Naive thymus-derived CD8-positive, alpha-beta T cell (primary cell): ENCODE results near the gene GNB1L. TPM values are rescaled to one million over a fixed set of nuclear protein-coding genes. Genes with fewer than 3 reads are reported as not detected.

Experiments
- ATAC-seq, 2 donors: fragments of 150-1000 bp; cut with Tn5 transposase in 1 of 2; sonication (Bioruptor Pico), chemical (Tn5 transposase) in 1 of 2; 1 replicate in 1 of 2; 2 replicates in 1 of 2; pipeline ENCODE4 v1.10.0; 2021; ENCODE audit warnings: mild to moderate bottlenecking in 2 of 2, moderate library complexity in 2 of 2
- POLR2A ChIA-PET: fragments of 350-600 bp; sonication (Branson Sonifier 250); formaldehyde crosslinking; loops from one replicate; lab custom pipeline; 2021; ENCODE audit warnings: antibody characterized with exemption; lab: Charles Lee
- DNase-seq, 10 donors: peaks; one replicate each; pipeline versions ENCODE4 v3.0.0 to v3.0.0-alpha.2; 2020 to 2022
- H3K27ac Mint-ChIP-seq, 10 donors: one replicate each; pipeline ENCODE4 v1.8.0; 2020 to 2022; ENCODE audit warnings: mild to moderate bottlenecking in 10 of 10, mixed read lengths in 10 of 10, moderate library complexity in 4 of 10, inconsistent platforms in 1 of 10
- H3K27me3 Mint-ChIP-seq, 5 donors: one replicate each; pipeline ENCODE4 v1.8.0; 2021 to 2022; ENCODE audit warnings: mixed read lengths in 5 of 5
- H3K36me3 Mint-ChIP-seq, 3 donors: one replicate each; pipeline ENCODE4 v1.8.0; 2020 to 2022; ENCODE audit warnings: mixed read lengths in 3 of 3, mild to moderate bottlenecking in 2 of 3, inconsistent platforms in 1 of 3
- H3K4me1 Mint-ChIP-seq, 4 donors: one replicate each; pipeline ENCODE4 v1.8.0; 2021 to 2022; ENCODE audit warnings: mixed read lengths in 4 of 4
- H3K4me3 Mint-ChIP-seq, 10 donors: one replicate each; pipeline ENCODE4 v1.8.0; 2020 to 2022; ENCODE audit warnings: mild to moderate bottlenecking in 10 of 10, mixed read lengths in 10 of 10, moderate library complexity in 6 of 10, inconsistent platforms in 1 of 10
- H3K9me3 Mint-ChIP-seq, 9 donors: one replicate each; pipeline ENCODE4 v1.8.0; 2020 to 2022; ENCODE audit warnings: mixed read lengths in 9 of 9, mild to moderate bottlenecking in 3 of 9, inconsistent platforms in 1 of 9, moderate library complexity in 1 of 9
- polyA plus RNA-seq, 3 donors: library from polyadenylated mRNA; unstranded; fragments of 300-500 nt; fragmentation: Illumina TruSeq; gene quantifications; one replicate each; pipeline ENCODE4 v1.2.3, GENCODE V29; 2021
- total RNA-seq, 8 experiments: library from RNA in 2 of 8; stranded (reverse) in 2 of 8; gene quantifications; one replicate each; pipeline ENCODE4 v1.2.3 and lab custom pipeline; 2021 to 2026

The GNB1L gene
- total and polyA plus RNA-seq, 5 experiments from 2014 or later, result 11.0 to 18.7 (median 12.5) TPM

DNA sequence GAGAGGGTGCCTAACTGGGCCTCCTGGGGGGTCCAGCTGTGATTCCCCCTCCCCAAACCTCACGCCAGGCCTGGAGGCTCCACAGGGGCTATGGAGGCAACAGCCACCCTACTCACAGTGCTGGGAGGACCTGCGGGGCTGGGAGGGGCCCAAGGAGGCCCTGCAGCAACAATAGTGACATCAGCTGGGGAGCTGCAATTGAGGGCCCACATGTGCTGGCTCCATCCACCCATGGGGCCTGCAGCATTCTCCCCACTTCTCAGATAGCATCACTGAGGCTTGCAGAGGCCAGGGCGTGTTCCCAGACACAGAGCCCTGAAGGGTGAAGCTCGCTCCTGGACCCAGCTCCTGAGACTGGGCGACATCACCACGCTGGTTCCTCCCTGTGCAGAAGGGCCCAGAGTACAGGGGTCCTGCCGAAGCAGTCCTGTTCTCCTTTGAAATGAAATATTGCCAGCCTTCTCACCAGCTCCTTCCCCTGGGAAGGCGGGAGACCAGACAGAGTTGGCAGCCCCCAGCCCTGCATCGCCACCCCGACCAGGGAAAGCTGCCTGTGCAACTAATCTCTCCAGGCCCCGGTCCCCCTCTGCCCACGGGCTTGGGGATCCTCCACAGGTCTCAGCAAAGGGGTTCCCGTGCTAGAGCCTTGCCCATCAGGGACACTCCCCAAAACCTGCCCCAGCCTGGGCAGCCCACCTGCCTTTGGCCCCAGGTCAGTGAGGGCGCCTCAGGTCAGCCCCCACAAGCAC, 103.0 kb downstream of the GNB1L start:
- Mint-ChIP-seq H3K27ac (no peak overlapping the region), H3K27me3 (peaks cover 6 to 45% (median 21%) of the 10 kb centered on the region in 5 donors), H3K4me1 (peaks cover 5 to 12% (median 11%) of the 10 kb centered on the region in 4 donors), H3K4me3 (no peak overlapping the region), H3K36me3 (no peaks in the 10 kb centered on the region), H3K9me3 (no peaks in the 10 kb centered on the region)
- ATAC-seq (no peak), DNase-seq (no peak)
- POLR2A ChIA-PET, result no interaction called here

DNA sequence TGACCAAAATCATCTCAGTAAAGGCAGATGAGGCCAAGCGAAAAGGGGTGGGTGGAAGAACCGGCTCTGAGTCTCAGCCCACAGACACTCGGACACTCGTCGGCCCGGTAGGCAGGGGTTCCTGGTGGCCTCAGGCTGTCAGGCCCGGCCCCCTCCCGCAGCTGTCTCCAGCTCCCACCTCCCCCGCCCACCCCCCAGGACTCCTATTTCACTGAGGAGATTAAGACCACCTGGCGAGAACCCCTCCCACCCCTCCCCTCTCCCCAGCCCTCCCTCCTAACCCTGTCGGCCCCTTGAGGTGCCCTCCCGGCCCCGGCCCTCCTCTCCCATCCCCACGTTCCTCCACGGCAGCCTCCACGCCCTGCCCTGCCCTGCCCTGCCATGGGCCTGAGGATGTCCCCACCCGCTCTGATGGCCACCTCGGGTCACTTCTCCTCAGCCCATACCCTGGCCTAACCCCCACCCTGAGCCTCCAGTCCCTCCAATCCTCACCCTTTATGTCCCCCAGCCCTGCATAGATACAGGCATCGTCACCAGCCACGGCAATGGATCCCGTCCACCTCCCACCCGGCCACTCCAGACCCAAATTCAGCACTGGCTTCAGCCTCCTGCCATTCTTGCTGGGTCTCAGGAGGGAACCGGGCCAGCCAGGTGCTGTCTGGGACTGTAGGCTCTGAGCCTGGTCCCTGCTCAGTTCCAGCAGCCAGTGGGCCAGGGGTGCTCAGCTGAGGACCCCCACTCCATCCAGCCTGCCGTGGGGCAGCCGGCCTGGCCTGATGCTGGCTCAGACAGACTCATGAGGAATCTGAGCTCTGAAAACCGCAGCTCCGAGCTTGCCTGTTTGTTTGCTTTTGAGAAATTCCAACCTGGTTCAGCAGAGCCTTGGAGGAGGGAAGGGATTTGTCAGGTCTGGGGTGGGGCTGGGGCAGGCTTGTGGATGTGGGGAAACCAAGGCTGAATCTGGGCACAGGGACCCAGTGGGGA, 103.9 kb downstream of the GNB1L start:
- DNase-seq (no peak), ATAC-seq (no peak)
- no peaks in the 10 kb centered on the region for H3K36me3 Mint-ChIP-seq
- POLR2A ChIA-PET, result no interaction called here
- H3K4me3 Mint-ChIP-seq, result no peak overlapping the region
- H3K4me1 Mint-ChIP-seq, result peaks cover 3 to 6% (median 3%) of the 10 kb centered on the region in 4 donors
- no peaks in the 10 kb centered on the region for H3K9me3 Mint-ChIP-seq
- H3K27ac Mint-ChIP-seq, result no peak overlapping the region
- H3K27me3 Mint-ChIP-seq, result peaks cover 2 to 37% (median 15%) of the 10 kb centered on the region in 5 donors

GRCh38 chr22:19749876-19750275, 104.8 kb downstream of the GNB1L start:
- H3K4me1 Mint-ChIP-seq, result peaks cover 0 to 1% (median under 1%) of the 10 kb centered on the region in 4 donors
- no peak for DNase-seq
- POLR2A ChIA-PET, result no interaction called here
- H3K36me3 Mint-ChIP-seq, result no peaks in the 10 kb centered on the region
- no peak overlapping the region for H3K27ac Mint-ChIP-seq
- H3K27me3 Mint-ChIP-seq, result peaks cover 0 to 29% (median 14%) of the 10 kb centered on the region in 5 donors
- ATAC-seq, result no peak
- H3K9me3 Mint-ChIP-seq, result no peaks in the 10 kb centered on the region
- H3K4me3 Mint-ChIP-seq, result no peak overlapping the region

DNA sequence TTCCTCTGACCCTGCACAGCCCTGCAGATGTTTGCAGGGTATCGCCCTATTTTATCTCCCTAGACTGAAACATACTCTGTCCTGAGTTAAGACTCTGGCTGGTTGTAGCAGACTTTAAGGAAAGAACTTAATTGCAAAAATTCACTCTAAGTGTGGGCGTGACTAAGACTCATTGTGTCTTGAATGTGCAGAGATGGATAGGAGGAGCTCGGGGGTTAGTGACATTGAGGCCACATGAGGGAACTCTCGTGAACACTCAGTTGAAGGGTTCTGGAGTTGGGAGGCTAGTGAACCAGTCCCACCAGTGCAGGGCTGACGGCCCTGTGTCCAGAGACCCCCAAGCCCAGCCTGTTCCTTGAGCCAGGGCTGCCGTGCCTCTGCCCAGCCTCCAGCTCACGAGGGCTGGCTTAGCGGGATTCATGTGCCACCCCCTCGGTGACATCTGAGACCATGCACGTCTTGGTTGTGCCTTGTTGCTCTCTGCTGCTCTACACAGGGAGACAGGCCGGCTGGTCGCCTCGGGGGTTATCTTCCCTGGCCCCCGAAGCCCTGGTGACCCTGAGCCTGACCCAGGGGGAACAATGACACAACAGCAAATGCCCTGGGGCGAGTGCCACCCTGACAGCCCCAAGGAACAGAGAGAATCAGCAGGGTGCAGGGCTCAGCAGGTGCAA, 105.5 kb downstream of the GNB1L start:
- POLR2A ChIA-PET, result no interaction called here
- no peaks in the 10 kb centered on the region for H3K4me1 Mint-ChIP-seq
- no peaks in the 10 kb centered on the region for H3K9me3 Mint-ChIP-seq
- DNase-seq, result no peak
- peaks cover 0 to 21% (median 13%) of the 10 kb centered on the region in 5 donors for H3K27me3 Mint-ChIP-seq
- H3K4me3 Mint-ChIP-seq, result no peak overlapping the region
- no peak for ATAC-seq
- no peak overlapping the region for H3K27ac Mint-ChIP-seq
- H3K36me3 Mint-ChIP-seq, result no peaks in the 10 kb centered on the region

DNA sequence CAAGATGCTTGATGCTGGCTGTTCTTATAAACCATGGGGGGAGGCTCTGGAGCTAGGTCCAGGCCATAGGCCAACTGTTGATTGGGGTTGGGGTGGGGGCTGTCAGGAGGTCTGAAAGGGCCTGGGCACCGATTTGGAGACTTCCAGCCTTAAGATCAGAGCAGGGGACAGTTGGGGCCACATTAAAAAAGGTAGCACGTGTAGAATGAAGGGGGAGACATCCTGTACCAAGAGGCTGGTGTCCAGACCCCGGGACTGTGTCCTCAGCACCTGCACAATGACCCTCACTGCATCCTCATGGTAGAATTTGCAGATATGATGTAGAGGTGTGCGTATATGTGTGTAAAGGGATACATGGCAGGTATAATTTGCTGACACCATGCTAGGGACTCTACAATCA, 106.5 kb downstream of the GNB1L start:
- no peak for DNase-seq
- H3K27ac Mint-ChIP-seq, result no peak overlapping the region
- H3K9me3 Mint-ChIP-seq, result no peaks in the 10 kb centered on the region
- no peaks in the 10 kb centered on the region for H3K36me3 Mint-ChIP-seq
- H3K4me1 Mint-ChIP-seq, result no peaks in the 10 kb centered on the region
- peaks cover 0 to 12% (median 6%) of the 10 kb centered on the region in 5 donors for H3K27me3 Mint-ChIP-seq
- POLR2A ChIA-PET, result no interaction called here
- H3K4me3 Mint-ChIP-seq, result no peak overlapping the region
- ATAC-seq, result no peak

DNA sequence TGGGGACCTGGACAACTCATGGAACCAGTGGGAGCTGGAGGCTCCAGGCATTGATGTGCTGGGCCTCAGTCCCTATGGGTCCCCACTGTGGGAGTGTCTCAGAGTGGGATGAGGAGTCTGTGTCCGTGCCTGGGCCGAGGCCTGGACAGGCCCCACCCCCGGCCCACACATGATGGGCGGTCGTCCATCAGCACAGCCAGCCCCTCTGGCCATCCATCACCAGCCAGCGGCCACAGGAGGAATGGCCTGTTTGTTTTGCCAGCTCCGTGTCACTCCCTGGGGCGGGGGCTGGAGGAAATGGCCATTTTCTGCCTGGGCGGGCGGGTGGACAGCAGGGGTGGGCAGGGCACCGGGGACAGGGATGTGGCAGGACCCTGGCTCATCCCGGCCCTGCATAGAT, 107.1 kb downstream of the GNB1L start:
- H3K4me1 Mint-ChIP-seq, result no peaks in the 10 kb centered on the region
- H3K9me3 Mint-ChIP-seq, result no peaks in the 10 kb centered on the region
- no peak overlapping the region for H3K4me3 Mint-ChIP-seq
- H3K27me3 Mint-ChIP-seq, result peaks cover 0 to 6% (median under 1%) of the 10 kb centered on the region in 5 donors
- no peak for DNase-seq
- ATAC-seq, result no peak
- POLR2A ChIA-PET, result no interaction called here
- no peak overlapping the region for H3K27ac Mint-ChIP-seq
- no peaks in the 10 kb centered on the region for H3K36me3 Mint-ChIP-seq

- peaks cover 0 to 3% (median 0%) of the 10 kb centered on the region in 5 donors for H3K27me3 Mint-ChIP-seq
- H3K4me3 Mint-ChIP-seq, result no peak overlapping the region
- H3K9me3 Mint-ChIP-seq, result no peaks in the 10 kb centered on the region
These were observed 107.9 kb downstream of the GNB1L start for GRCh38 chr22:19746726-19747125.

GRCh38 chr22:19745155-19746101, 109.2 kb downstream of the GNB1L start:
- Mint-ChIP-seq H3K27ac (no peak overlapping the region), H3K36me3 (no peaks in the 10 kb centered on the region), H3K27me3 (no peaks in the 10 kb centered on the region), H3K9me3 (no peaks in the 10 kb centered on the region), H3K4me3 (no peak overlapping the region), H3K4me1 (no peaks in the 10 kb centered on the region)
- DNase-seq (no peak), ATAC-seq (no peak)
- POLR2A ChIA-PET, result no interaction called here

More at GRCh38 chr22:19746726-19747125, 107.9 kb downstream of the GNB1L start:
- H3K27ac Mint-ChIP-seq, result no peak overlapping the region
- POLR2A ChIA-PET, result interaction anchor here (0.6 kb wide), 1 partner anchor 31 kb away, joined by 4 read pairs; no protein-coding TSS in a partner anchor
- DNase-seq, result no peak
- no peaks in the 10 kb centered on the region for H3K4me1 Mint-ChIP-seq
- H3K36me3 Mint-ChIP-seq, result no peaks in the 10 kb centered on the region
- ATAC-seq, result no peak

DNA sequence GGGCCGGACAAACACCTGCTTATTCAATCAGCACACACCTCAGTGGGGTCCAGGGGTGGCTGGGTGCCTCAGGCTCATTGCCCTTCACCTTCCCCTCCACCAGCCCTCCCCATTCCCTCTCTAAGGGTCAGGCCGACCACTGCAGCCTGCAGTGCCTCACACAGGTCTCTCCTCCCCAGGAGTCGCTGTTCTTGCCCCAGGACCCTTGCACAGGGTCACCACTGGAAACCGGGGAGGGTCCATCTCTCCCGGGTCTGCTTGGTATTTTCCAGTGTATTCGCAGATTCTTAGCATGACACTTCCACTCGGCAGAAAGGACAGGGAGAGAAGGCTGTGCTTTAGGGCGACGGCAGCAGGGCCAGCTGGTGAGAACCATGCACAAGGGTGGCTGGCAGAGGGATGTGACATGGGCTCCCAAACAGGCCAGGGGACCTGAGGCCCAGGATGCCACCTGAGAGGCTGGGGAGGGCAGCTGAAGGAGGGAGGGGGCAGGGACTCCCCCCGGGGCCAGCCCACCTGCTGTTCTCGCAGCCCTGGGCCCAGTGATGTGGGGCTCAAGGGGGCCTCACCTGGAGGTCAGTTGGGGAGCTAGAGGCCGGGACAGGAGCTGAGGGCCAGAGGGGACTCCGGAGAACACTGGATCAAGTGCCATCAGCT, 110.2 kb downstream of the GNB1L start:
- Mint-ChIP-seq H3K27ac (no peak overlapping the region), H3K4me3 (no peak overlapping the region), H3K4me1 (no peaks in the 10 kb centered on the region), H3K36me3 (no peaks in the 10 kb centered on the region), H3K9me3 (no peaks in the 10 kb centered on the region), H3K27me3 (no peaks in the 10 kb centered on the region)
- POLR2A ChIA-PET, result no interaction called here
- DNase-seq, result no peak
- ATAC-seq, result no peak

DNA sequence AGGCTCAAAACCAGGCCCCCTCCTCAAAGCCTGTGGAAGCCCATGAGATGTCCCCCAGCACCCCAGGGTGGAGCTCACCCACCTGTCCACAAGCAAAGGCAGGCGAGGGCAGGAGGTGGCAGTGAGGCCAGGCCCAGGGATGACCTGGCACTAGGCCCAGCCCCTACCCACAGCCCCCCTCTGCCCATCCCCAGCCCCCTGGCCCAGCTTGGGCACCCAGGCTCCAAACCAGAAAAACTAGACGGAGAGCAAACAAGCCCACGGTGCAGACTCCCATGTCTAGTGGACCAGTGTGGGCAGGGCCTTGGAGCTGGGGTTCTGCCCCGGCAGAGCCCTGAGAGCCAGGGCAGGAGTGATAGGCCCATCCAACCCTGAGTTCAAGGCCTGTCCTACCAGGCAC, 111.0 kb downstream of the GNB1L start:
- POLR2A ChIA-PET, result no interaction called here
- ATAC-seq, result no peak
- Mint-ChIP-seq H3K36me3 (no peaks in the 10 kb centered on the region), H3K27me3 (no peaks in the 10 kb centered on the region), H3K4me1 (no peaks in the 10 kb centered on the region), H3K27ac (no peak overlapping the region), H3K4me3 (no peak overlapping the region), H3K9me3 (no peaks in the 10 kb centered on the region)
- no peak for DNase-seq

DNA sequence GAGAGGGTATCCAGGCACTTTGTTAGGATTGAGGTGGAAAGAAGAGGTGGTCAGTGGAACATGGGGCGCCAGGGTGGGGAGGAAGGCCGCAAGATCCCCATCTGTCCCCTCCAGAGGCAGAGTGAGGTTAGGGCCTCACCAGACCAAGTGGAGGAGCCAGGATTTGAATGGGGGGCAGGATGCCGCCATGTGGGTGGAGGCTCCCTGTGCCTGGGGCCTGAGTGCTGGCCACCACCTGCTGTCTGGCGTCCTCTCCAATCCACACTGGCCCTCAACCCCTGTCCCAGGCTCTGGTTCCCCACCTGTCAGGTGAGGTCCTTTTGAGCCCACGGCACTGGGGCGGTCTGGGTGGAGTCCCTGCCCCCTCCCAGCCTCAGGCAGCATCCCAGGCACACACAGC, 111.6 kb downstream of the GNB1L start:
- POLR2A ChIA-PET, result no interaction called here
- no peak overlapping the region for H3K27ac Mint-ChIP-seq

More for the DNA sequence above, 111.6 kb downstream of the GNB1L start:
- Mint-ChIP-seq H3K4me3 (no peak overlapping the region), H3K36me3 (no peaks in the 10 kb centered on the region), H3K4me1 (no peaks in the 10 kb centered on the region), H3K9me3 (no peaks in the 10 kb centered on the region), H3K27me3 (no peaks in the 10 kb centered on the region)
- DNase-seq (no peak), ATAC-seq (no peak)
